Neural cell (in vitro differentiated cells): ENCODE measurements around the gene HMGXB4.

Experiments used
- MXI1 ChIP-seq: fragments of 450-650 bp; conservative IDR thresholded peaks from 2 replicates; pipeline ENCODE4 v1.6.1; 2014; ENCODE audit warnings: antibody characterized with exemption, mild to moderate bottlenecking; ENCODE audit not compliant: poor library complexity, severe bottlenecking
- TF ChIP-seq, protein P1 (sequence below): IDR thresholded peaks from 2 replicates; pipeline ENCODE4 v1.6.1; 2012; ENCODE audit warnings: borderline replicate concordance

DNA sequence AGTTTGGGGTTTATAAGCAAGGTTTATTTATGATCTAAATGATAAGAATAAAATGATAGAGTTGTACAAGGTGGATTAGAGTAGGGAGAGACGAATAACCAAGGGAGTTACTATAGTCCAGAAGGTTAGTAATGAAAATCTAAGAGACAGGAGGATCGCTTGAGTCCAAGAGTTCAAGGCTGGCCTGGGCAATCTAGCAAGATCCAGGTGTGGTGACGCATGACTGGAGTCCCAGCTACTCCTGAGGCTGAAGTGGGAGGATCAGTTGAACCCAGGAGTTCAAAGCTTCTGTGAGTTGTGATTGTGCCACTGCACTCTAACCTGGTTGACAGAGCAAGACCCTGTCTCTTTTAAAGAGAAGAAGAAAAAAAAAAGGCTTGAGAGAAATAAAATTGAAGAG is 12.3 kb downstream of the HMGXB4 start:
- TF ChIP-seq, protein P1, sequence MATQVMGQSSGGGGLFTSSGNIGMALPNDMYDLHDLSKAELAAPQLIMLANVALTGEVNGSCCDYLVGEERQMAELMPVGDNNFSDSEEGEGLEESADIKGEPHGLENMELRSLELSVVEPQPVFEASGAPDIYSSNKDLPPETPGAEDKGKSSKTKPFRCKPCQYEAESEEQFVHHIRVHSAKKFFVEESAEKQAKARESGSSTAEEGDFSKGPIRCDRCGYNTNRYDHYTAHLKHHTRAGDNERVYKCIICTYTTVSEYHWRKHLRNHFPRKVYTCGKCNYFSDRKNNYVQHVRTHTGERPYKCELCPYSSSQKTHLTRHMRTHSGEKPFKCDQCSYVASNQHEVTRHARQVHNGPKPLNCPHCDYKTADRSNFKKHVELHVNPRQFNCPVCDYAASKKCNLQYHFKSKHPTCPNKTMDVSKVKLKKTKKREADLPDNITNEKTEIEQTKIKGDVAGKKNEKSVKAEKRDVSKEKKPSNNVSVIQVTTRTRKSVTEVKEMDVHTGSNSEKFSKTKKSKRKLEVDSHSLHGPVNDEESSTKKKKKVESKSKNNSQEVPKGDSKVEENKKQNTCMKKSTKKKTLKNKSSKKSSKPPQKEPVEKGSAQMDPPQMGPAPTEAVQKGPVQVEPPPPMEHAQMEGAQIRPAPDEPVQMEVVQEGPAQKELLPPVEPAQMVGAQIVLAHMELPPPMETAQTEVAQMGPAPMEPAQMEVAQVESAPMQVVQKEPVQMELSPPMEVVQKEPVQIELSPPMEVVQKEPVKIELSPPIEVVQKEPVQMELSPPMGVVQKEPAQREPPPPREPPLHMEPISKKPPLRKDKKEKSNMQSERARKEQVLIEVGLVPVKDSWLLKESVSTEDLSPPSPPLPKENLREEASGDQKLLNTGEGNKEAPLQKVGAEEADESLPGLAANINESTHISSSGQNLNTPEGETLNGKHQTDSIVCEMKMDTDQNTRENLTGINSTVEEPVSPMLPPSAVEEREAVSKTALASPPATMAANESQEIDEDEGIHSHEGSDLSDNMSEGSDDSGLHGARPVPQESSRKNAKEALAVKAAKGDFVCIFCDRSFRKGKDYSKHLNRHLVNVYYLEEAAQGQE: no peak
- no peak for TF ChIP-seq MXI1
